ENCODE measurements around the gene VPS37C.

Gene VPS37C

DNA sequence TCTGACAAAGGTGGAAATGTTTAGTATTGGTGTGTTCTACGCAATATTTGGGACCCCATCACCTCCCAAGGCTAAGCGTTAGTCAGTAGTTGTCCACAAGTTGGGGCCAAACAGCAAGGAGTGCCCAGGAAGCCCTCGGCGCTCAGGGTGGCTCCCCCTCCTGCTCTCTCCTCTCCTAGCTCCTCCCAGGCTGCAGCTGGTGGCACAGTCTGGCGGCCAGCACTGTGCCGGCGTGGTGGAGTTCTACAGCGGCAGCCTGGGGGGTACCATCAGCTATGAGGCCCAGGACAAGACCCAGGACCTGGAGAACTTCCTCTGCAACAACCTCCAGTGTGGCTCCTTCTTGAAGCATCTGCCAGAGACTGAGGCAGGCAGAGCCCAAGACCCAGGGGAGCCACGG lies 42.2 kb downstream of the VPS37C start:
- DNase-seq, result no peak

DNA sequence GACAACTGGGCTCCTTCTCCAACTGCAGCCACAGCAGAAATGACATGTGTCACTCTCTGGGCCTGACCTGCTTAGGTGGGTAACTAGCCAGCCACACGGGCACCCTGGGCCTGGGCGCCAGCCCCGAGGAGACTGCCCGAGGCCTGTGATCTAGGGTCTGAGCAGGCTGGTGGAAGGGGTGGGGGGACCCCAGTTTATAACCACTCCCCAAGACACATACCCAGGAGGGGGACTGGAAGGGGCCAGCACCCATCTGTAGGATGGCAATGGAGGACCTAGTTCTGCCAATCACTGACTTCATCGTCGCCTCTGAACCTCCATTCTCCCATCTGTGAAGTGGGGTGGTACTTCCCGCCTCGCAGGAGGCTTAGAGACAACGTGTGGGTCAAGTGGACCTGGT lies 42.8 kb downstream of the VPS37C start:
- no peak for DNase-seq

DNA sequence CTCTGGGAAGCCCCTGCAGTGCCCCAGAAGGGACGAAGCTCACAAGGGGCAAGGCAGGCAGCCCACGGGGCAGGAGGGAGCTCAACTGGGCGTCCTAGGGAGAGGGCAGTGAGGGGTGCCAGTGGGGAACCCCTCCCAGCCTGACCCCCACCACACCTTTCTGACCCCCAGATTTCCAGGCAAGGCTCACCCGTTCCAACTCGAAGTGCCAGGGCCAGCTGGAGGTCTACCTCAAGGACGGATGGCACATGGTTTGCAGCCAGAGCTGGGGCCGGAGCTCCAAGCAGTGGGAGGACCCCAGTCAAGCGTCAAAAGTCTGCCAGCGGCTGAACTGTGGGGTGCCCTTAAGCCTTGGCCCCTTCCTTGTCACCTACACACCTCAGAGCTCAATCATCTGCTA lies 43.2 kb downstream of the VPS37C start:
- no peak for DNase-seq

- no peak for DNase-seq
Observed at GRCh38 chr11:61117168-61117520, 44.1 kb downstream of the VPS37C start.

DNA sequence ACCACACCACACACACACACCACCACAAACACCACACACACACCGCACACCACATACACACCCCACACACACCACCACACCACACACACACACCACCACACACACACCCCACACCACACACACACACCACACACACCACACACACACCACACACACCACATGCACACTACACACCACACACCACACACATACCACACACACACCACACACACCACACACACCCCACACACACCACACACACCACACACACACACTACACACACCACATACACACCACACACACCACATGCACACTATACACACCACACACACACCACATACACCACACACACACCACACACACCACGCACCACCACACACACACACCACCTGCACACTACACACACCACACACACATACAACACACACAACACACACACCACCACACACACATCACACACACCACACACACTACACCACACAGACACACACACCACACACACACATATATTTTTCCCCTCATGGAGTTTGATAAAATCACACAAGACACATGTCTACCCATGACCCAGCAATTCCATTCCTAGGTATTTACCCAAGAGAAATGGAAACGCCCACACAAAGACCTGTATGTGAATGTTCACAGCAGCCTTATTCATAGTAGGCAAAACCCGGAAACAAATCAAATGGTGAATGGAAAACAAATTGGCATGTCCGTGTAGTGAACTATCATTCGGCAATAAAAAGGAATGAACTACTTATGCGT lies 44.6 kb downstream of the VPS37C start:
- DNase-seq, result no peak

DNA sequence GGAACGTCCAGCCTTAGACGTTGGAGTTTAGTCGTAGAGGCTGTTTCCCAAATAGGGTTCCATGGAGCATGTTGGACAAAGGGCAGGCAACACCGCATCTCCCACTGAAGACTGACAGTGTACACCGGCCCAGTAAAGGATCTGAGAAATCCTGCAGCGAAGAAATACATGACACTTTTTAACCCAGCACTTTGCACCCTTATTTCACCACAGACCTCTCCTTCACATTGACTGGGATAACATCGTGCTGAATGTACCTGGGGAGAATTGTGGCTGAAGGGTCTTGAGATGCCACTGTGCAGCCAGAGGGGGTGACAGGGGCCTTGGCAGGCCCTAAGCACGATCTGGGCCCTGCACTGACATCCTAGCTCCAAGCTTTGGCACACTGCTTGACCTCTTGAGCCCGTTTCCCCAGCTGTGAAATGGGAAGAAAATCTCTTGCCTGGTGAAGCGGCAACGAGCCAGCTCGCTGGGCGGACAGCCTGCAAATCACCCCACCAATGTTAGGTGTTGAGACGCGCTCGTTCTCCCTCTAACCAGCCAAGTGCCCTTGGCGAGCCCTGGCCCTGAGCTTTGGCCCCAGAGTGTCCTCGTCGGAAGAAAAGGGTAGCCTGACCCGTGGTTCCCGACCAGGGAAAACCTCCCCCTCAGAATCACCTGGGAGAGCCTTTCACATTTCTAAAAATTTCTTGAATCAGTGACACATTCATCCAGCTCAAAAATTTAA lies 45.6 kb downstream of the VPS37C start:
- DNase-seq, result no peak

- no peak for DNase-seq
Observed at GRCh38 chr11:61114913-61115312, 46.3 kb downstream of the VPS37C start.

GRCh38 chr11:61113201-61113600 lies 48.0 kb downstream of the VPS37C start:
- no peak for DNase-seq

DNA sequence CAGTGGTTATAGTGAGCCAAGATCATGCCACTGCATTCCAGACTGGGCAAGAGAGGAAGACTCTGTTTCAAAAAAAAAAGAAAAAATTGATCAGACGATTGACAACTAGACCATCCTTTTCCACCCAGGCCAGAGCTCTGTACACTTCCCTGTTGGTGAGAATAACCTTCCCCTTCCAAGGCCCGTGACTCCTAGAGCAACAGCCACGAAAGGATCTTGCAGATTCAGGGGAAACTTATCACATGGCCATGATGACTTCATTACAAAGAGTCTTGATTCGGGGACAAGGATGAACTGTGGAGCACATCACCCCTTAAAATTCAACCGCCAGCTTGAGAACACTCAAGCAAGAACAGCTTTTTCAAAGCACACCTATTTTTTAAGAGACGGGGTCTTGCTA lies 48.7 kb downstream of the VPS37C start:
- DNase-seq, result no peak

DNA sequence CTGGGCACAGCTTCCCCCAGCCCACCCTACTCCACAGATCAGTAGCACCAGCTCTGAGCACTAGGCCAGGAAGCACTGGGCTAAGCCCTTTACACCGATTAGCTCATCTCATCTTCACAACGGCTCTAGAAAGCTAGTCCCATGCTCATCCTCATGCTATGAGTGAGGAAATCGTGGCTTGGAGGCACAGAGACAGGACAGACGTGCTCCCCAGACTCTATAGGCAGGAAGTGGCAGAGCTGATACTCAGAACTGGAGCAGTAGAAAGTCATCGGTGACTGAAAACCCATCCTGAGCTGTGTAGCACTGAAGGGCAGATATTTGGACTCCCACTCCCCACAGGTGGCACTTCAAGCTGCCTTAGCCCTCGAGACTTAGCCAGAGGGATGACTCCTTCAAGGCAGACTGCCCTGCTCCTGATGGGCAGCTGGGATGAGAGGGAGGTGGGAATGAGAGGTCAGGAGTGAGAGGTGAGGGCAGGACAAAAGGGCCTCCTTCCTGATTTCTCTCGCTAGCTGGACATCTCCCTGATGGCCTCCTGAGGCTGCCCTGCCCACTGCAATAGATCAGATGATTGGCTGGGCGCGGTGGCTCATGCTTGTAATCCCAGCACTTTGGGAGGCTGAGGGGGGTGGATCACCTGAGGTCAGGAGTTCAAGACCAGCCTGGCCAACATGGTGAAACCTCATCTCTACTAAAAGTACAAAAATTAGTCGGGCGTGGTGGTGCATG lies 49.3 kb downstream of the VPS37C start:
- no peak for DNase-seq

GRCh38 chr11:61111050-61111435 lies 50.2 kb downstream of the VPS37C start:
- DNase-seq, result no peak

DNA sequence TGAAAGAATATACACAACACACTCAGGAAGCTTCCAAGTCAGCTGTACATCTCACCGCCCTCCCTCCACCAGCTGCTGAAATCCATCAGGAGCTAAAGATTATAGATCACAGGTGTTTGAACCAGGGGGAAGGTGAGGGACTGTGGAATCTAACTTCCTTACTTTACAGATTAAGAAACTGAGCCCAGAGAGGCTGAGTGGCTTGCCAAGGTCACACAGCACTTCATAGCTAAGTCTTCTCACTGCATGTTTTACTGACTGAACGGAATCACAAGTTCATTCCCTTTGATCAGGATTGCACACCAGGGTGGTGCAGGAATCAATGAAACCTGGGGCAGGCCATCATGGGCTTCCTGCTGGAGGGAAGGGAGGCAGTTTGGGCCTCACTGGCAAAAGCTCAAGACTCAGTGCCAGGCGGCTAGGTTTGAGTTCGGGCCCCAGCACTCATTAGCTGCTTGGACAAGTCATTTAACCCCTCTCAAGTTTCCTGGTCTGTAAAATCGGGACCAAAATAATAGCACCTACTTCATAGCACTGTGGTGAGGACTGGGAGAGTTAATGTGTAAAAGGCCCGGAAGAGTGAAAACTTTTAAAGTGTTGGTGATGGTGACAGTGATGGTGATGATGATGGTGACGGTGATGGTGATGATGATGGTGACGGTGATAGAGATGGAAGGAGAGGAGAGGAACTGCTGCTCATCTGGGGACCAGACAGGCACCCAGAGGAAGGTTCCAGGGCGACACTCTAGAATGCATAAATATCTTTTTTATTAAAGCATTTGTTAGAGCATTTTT lies 50.8 kb downstream of the VPS37C start:
- DNase-seq, result no peak

GRCh38 chr11:61109671-61110070 lies 51.6 kb downstream of the VPS37C start:
- no peak for DNase-seq

DNA sequence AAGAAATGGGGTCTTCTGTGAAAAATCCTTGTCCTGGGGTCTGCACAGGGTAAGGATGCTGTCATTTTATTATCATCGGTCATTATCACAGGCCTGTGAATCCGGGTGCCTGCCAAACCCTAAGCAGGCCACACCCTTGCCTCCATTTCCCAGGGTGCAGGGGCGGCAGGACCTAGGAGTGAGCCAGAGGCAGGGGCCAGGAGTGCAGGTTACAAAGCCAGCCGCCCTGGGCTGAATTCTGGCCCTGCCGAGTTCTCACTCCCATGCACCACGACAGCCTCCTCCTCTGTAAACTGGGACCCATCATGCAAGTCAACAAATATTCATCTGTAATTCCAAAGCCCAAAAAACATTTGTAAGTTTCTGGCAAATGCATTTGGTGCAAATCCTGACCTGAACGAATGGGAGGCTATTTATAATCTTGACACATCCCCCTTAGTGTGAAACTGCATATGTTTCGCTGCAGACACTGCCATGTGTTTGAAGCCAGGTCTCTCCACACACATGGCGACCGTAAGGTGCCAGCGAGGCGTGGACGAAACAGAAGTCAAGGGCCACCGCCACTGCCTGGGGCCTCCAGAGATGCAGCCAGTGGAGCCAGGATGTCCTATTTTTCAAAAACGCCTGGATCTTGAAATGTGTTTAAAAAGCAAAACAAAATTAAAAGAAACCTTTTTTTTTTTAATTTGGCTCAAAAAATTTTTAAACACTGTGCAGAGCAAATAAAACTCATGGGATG lies 52.2 kb downstream of the VPS37C start:
- no peak for DNase-seq

GRCh38 chr11:61107888-61108287 lies 53.3 kb downstream of the VPS37C start:
- no peak for DNase-seq

DNA sequence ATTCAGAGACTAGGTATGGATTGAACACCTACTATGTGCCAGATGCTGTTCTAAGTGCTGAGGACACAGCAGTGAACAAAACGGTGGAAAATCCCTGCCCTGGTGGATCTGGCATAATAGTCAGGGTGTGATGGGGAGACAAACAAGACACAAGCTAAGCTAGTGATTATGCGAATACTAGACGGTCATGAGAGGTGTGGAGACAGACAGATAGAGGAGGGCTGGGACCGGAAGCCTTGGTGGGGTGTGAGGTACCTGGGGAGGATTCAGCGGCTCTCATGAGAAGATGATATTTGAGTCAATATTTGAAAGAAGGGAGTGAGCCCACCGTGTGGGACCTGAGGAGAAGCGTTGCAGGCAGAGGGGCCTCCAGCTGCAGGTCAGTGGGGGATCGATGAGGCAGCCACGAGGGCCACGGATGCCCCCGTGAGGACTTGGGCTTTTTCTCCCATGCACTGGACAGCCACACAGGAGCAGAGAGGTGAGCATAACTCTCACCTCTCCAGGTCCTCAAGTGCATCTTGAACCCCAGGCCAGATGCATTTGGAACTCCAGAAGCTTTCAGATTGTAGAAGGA lies 54.2 kb downstream of the VPS37C start:
- no peak for DNase-seq

DNA sequence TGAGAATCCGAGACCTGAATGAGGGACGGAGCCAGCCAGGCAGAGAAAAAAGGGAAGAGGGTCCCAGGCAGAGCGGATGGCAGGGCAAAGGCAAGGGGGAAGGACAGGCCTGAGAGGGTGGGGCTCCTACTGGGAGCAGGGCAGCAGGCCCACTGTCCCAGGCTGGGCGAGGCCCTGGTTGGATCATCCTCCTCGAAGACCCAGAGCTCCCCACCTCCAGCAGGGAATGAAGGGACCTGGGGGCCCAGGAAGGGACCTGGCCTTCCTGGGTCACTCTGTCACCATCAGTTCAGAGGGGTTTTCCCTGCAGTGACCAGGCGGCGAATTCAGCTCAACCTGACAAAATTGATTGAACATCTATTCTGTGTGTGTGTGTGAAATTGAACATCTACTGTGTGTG lies 54.9 kb downstream of the VPS37C start:
- no peak for DNase-seq

DNA sequence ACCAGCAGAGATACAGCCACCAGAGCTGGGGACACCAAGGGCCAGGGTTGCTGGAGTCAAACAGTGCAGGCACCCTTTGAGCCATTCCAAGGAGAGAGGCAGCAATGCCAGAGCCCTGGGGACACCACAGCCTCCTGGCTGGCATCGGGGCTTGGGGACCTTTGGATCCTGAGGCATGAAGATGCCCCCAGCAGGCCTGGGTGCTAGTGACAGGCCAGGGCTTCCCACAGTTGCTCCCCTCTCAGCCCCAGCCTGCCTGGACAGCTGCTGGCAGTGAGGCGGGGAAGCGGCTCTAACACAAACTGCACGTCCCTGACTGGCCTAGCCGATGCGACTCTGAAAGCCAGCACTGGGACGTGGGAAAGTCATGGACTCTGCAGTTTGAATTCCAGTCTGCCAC lies 56.3 kb downstream of the VPS37C start:
- no peak for DNase-seq

GRCh38 chr11:61103851-61104423 lies 57.3 kb downstream of the VPS37C start:
- DNase-seq, result no peak
